ENCODE results near the gene CRIP2. TPM values are rescaled to one million over a fixed set of nuclear protein-coding genes. Genes with fewer than 3 reads are reported as not detected.
A peak's percentile ranks its signal among the peaks of the same experiment; 100 is the strongest.

The CRIP2 gene
- total and polyA plus RNA-seq, 2 of the 13 experiments (the other 11 are each of a cell fraction or from before 2014, with no cell fraction given), result 31.6 to 37.9 TPM

- WGBS (ENCODE audit: low lambda C conversion rate), result no CpG with 5 or more reads among the region's 19 CpGs
- DNase-seq (ENCODE audit: low spot score) (no peak), FAIRE-seq (no peak), ATAC-seq (no peak)
- Histone ChIP-seq H3K4me3 (replicated peaks in 1 of 3; ENCODE audit: insufficient read depth in 1 of 3, low read depth in 2 of 3, low read length in 3 of 3) (no peak overlapping the region), H4K20me1 (ENCODE audit: insufficient read depth, low read length) (0 out of 2 replicates have a peak, but pooled peaks cover 2% of the 10 kb centered on the region), H3K36me3 (replicated peaks in 1 of 2; ENCODE audit: control insufficient read depth in 1 of 2, insufficient read depth in 2 of 2, low read length in 2 of 2) (peaks cover 9 to 19% of the 10 kb centered on the region in 2 experiments; a peak in 4 of 5 replicates), H3K9ac (ENCODE audit: insufficient read depth, low read depth, low read length) (no peak overlapping the region), H3K9me3 (ENCODE audit: low read length) (no peaks in the 10 kb centered on the region), H3K79me2 (ENCODE audit: insufficient read depth, low read length) (no peaks in the 10 kb centered on the region), H2AFZ (ENCODE audit: low read length) (no peak overlapping the region), H3K27ac (ENCODE audit: extremely low read length, insufficient read depth, low read length) (no peak overlapping the region), H3K27me3 (ENCODE audit: control insufficient read depth in 1 of 2, insufficient read depth in 2 of 2, low read length in 2 of 2) (peaks cover 0 to 4% of the 10 kb centered on the region in 2 experiments; a peak in 2 of 5 replicates), H3K4me2 (ENCODE audit: low read depth, low read length) (no peak overlapping the region), H3K4me1 (ENCODE audit: insufficient read depth, low read length) (peaks cover 11% of the 10 kb centered on the region)
- in situ Hi-C loops (cut with HindIII; ENCODE audit: extremely low pct_ligation_motif_present, low pct_unique_long_range_greater_than_20kb) (no loop called here), intact Hi-C loops (cut with micrococcal nuclease; ENCODE audit: unreplicated experiment) (no loop called here)
- TF ChIP-seq RXRB (CRISPR knock-in tag; IDR thresholded peaks at IDR 0.05; ENCODE audit: borderline replicate concordance) (no peak), ZNF704 (CRISPR knock-in tag; IDR thresholded peaks at IDR 0.05; ENCODE audit: borderline replicate concordance) (no peak), AGO2 (optimal IDR thresholded peaks at IDR 0.05; ENCODE audit: low read depth, low read length) (peak; percentile 59), ZNF839 (CRISPR knock-in tag; IDR thresholded peaks at IDR 0.05; ENCODE audit: borderline replicate concordance) (no peak), STAG1 (CRISPR knock-in tag; IDR thresholded peaks at IDR 0.05) (no peak), NR0B2 (CRISPR knock-in tag; IDR thresholded peaks at IDR 0.05) (no peak), IRF1 (CRISPR knock-in tag; IDR thresholded peaks at IDR 0.05; ENCODE audit: low read depth) (no peak), GLMP (CRISPR knock-in tag; IDR thresholded peaks at IDR 0.05; ENCODE audit: borderline replicate concordance) (no peak)
- BruUV-seq (replicated peaks), result no TSS peak
- POLR2A ChIA-PET, result no interaction called here
- CTCF ChIA-PET (ENCODE audit: low intra/inter-chr PET ratio, low total read pairs), result no interaction called here
Observed at GRCh38 chr14:105468621-105469241, 5.9 kb upstream of the CRIP2 start.

Data from HepG2 (cell line).